ENCODE results near the gene NCF2.

The NCF2 gene

DNA sequence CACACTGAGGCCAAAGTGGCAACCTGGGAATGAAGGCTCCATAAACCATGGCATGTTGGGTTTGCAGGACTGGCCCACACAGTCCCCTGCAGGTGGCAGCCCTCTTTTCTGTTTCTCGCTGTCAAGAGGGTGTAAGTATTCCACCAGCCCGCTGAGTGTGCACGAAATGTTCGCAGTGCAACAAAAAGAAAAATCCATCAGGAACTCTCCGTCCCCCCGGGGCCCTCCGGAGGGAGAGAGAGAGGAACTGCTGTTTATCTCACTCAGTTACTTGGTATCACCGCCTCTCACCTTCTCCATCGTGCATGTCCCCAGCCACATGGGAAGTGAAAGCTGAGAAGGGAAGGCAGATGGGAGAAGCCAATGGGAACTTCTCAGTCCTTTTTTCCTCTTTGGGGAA lies 38.3 kb downstream of the NCF2 start:
- DNase-seq (ENCODE audit: low spot score) = no peak

- DNase-seq (ENCODE audit: low spot score) = no peak
These were observed 39.3 kb downstream of the NCF2 start for GRCh38 chr1:183550915-183551314.

GRCh38 chr1:183548116-183548515 lies 42.1 kb downstream of the NCF2 start:
- DNase-seq (ENCODE audit: low spot score) = no peak

DNA sequence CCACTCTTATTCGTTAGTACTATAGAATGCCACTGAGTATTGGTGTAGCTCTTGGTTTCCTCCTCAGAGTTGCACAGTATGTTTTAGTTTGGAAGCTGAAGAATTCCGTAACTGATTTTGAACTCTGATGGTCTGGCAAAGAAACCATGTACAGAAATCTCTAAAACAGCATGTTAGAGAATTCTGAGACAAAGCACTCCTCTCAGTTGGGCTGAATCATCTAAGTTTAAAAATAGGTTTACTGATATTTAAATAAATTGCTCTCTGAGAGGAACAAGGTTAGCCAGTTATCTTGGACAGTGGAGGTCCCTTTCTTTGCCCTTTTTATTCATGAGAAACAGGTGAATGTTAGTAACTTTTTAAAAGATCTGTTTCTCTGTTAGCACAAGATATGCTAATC lies 43.8 kb downstream of the NCF2 start:
- DNase-seq (ENCODE audit: low spot score) = no peak

- DNase-seq (ENCODE audit: low spot score) = no peak
These were observed 45.5 kb downstream of the NCF2 start for GRCh38 chr1:183544598-183545297.

GRCh38 chr1:183543619-183544204 lies 46.5 kb downstream of the NCF2 start:
- peak; percentile 63 for DNase-seq (ENCODE audit: low spot score)

GRCh38 chr1:183537405-183537804 lies 52.9 kb downstream of the NCF2 start:
- no peak for DNase-seq (ENCODE audit: low spot score)

DNA sequence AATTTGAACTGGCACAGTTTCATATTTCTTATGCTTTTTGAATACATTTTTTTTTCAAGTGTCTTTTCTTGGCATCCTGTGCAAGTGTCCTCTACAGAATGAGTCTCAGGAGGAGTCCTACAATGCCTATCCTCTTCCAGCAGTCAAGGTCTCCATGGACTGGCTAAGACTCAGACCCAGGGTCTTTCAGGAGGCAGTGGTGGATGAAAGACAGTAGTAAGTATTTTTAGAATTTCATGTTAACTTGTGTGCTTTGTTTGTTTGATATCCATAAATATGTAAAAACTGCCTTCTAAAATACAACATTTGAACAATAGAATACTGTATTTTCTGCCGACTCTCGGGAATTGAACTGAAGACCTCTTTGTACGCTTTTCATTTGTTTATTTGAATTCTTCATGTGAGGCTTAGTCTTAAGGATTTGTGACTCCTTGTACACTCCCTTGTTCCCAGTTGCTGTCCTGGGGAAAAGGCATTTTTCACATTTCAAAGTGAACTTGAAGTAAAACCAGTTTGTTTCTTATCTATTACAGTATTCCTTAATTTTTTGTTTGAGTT lies 56.6 kb downstream of the NCF2 start:
- DNase-seq (ENCODE audit: low spot score) = no peak

GRCh38 chr1:183528577-183528976 lies 61.7 kb downstream of the NCF2 start:
- no peak for DNase-seq (ENCODE audit: low spot score)

GRCh38 chr1:183522104-183522503 lies 68.2 kb downstream of the NCF2 start:
- DNase-seq (ENCODE audit: low spot score) = no peak

GRCh38 chr1:183520379-183520778 lies 69.9 kb downstream of the NCF2 start:
- DNase-seq (ENCODE audit: low spot score) = no peak

DNA sequence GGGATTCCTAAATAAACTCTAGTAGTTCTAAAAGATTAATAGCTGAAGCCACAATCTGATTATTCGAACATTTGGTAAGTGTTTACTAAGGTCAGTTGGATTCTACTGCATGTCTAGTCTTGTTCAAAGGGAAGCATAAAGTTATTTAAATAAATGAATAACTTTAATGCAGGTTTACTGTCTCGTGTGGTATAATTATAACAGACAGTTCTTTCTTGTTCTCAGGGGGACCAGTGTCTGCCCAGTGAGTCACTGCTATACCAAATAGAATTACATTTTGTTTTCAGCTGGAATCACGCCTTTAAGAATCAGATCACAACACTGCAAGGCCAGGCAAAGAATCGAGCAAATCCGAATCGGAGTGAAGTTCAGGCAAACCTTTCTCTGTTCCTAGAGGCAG lies 72.9 kb downstream of the NCF2 start:
- DNase-seq (ENCODE audit: low spot score) = no peak

GRCh38 chr1:183516725-183517124 lies 73.5 kb downstream of the NCF2 start:
- DNase-seq (ENCODE audit: low spot score) = no peak

DNA sequence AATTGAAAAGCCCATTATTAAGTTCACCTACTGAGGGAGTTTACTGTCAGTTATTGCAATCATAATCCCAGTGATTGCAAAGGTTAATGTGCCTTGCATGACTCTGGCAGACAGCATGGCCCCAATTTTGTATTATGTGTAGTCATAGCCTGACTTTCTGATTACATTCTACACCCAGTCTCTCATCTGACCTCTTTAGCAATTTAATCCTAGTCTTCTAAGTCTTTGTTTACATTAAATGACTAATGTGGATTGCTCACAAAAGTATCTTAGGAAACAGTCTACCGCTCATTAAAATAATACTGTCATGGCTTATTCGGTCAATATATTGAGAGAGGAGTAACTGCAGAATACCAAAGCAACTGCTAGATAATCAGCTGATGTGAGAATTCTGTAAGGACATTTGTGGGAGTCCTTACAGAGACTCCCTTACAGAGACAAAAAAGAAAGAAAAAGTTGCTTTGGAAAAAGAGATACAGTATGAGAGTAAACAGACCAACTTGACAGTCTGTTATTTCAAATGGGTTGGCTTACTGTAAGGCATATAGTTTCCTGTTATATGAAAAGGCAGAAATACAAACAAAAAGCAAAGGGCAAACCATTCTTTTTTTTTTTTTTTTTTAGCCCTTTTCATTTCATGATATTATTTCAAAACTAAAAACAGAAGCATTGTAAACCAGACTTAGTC lies 75.1 kb downstream of the NCF2 start:
- peak; percentile 23 for DNase-seq (ENCODE audit: low spot score)

DNA sequence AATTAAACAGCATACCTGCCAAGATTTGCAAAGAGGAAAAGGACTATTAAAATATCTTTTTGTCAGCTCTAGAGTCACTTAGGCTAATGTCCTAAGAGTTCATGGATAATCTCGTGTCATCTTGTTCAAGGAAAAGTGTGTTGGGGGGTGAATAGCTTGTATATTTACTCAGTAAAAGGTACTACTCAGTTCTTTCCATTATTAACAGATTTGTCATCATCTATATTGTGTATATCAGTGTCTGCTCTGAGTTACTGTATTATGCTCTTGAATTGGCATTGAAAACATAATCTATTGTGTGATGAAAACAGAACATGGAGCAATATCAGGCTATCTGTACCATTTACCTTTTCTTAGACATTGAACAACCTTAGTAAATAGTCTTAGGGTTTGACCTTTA lies 76.0 kb downstream of the NCF2 start:
- DNase-seq (ENCODE audit: low spot score) = no peak

DNA sequence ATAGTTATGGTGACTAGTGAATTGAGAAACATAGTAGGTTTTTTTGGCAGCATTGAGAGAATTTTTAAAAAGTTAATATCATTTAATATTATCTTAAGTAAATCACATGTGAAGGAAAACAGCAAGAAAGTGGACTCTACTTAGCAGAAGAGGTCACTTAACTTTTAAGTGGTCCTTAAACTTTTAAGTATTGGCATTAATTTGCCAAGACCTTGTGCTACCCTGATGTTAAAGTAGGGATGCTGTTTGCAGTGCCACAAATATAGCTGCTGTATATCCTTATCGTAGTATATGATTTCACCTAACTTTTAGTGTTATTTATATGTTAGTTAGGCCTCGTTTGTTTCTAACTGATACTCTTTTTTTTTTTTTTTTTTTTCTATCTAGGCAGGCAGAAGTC lies 77.8 kb downstream of the NCF2 start:
- no peak for DNase-seq (ENCODE audit: low spot score)

DNA sequence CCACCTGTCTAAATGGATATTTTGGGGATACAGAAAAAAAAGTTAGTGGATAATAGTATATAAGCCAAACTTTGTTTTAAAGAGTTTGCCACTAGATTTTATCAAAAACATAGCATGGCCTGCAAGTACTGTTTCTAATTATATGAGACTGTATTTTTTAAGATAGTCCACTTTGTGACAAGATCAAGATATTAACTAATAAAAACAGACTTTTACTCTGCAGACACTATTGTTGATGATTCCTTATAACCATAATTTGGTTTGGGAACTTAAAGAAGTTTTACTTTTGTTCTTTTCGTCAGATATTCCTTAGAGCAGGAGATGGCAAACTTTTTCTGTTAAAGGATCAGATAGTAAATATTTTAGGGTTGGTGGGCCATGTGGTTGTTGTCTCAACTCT lies 81.6 kb downstream of the NCF2 start:
- no peak for DNase-seq (ENCODE audit: low spot score)

DNA sequence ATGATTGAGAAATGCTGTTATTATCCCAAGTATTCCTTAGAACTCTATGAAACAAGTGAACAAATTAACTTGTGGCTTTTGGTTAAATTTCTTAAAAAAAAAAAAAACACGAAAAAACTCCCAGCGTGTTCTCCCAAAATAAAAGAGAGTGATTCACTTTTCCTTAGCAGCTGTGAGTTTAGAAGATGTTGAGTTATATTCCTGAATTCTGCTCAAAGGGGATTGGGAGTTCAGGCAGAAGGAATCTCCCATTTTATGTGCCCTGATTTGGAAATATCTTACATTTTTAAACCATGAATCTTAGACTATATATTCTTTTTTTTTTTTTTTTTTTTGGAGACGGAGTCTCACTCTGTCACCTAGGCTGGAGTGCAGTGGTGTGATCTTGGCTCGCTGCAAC lies 83.7 kb downstream of the NCF2 start:
- DNase-seq (ENCODE audit: low spot score) = no peak

All from AG20443 (cell line).